Nephron (organoid): ENCODE results near the gene TICAM1.
A peak's percentile ranks its signal among the peaks of the same experiment; 100 is the strongest.
"Not testable (repeated sequence)": the region's sequence is repeated elsewhere in the genome, so short reads cannot be mapped to it uniquely, and the experiment has no call there.

Experiments
- H3K27ac Mint-ChIP-seq, 3 experiments: 2 replicates each; pipeline ENCODE4 v1.8.0; 2020; ENCODE audit warnings: mixed read lengths in 3 of 3, mild to moderate bottlenecking in 2 of 3, moderate library complexity in 1 of 3
- H3K27me3 Mint-ChIP-seq: 2 replicates; pipeline ENCODE4 v1.8.0; 2021; ENCODE audit warnings: low read depth, mild to moderate bottlenecking, moderate library complexity, mixed read lengths
- H3K36me3 Mint-ChIP-seq: 2 replicates; pipeline ENCODE4 v1.8.0; 2020; ENCODE audit warnings: low read depth, mixed read lengths
- H3K4me1 Mint-ChIP-seq: 2 replicates; pipeline ENCODE4 v1.8.0; 2020; ENCODE audit warnings: mixed read lengths
- H3K4me3 Mint-ChIP-seq, 3 experiments: 2 replicates each; pipeline ENCODE4 v1.8.0; 2020; ENCODE audit warnings: mild to moderate bottlenecking in 3 of 3, mixed read lengths in 3 of 3, moderate library complexity in 2 of 3
- H3K9me3 Mint-ChIP-seq: 2 replicates; pipeline ENCODE4 v1.8.0; 2020; ENCODE audit warnings: mixed read lengths
- TF ChIP-seq, protein P1 (sequence below), 3 experiments: fragments of 200-600 bp; sonication (generic); IDR thresholded peaks; one replicate each; pipeline ENCODE4 v1.5.0; 2021; ENCODE audit warnings: antibody characterized with exemption in 3 of 3; ENCODE audit not compliant: unreplicated experiment in 3 of 3

The TICAM1 gene

DNA sequence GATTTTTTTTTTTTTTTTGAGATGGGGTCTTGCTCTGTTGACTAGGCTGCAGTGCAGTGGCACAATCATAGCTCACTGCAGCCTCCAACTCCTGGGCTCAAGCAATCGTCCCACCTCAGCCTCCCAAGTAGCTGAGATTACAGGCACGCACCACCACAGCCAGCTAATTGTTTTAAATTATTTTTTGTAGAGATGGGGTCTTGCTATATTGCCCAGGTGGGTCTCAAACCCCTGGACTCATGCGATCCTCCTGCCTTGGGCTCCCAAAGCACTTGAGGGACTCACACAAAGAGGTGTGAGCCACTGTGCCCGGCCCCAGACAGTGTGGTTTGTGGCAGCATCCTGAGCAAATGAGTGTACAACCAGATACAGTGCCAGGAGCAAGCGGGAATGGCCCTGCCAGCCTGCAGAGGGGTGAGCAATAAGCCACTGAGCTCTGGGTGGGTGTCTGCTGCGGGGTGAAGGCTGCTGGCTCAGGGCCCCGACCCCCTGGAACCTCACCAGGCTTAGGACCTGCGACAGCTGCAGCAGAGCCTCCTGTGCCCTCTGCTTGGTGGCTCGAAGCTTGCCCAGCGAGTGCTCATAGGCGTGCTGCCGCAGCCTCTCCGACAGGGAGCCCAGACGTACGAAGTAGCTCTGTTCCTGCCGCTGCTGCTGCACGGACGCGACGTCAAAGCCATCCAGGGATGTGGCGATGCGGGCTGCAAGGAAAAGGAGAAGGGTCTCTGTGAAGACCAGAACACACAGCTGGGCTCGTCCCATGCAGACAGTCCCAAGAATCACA, 15.9 kb upstream of the TICAM1 start:
- H3K4me1 Mint-ChIP-seq = no peaks in the 10 kb centered on the region
- TF ChIP-seq, protein P1, sequence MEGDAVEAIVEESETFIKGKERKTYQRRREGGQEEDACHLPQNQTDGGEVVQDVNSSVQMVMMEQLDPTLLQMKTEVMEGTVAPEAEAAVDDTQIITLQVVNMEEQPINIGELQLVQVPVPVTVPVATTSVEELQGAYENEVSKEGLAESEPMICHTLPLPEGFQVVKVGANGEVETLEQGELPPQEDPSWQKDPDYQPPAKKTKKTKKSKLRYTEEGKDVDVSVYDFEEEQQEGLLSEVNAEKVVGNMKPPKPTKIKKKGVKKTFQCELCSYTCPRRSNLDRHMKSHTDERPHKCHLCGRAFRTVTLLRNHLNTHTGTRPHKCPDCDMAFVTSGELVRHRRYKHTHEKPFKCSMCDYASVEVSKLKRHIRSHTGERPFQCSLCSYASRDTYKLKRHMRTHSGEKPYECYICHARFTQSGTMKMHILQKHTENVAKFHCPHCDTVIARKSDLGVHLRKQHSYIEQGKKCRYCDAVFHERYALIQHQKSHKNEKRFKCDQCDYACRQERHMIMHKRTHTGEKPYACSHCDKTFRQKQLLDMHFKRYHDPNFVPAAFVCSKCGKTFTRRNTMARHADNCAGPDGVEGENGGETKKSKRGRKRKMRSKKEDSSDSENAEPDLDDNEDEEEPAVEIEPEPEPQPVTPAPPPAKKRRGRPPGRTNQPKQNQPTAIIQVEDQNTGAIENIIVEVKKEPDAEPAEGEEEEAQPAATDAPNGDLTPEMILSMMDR (IDR thresholded peaks at IDR 0.05; ENCODE audit: unreplicated experiment in 3 of 3) = no peak
- H3K36me3 Mint-ChIP-seq = peaks cover 58% of the 10 kb centered on the region
- no peak overlapping the region for H3K27ac Mint-ChIP-seq
- no peak overlapping the region for H3K4me3 Mint-ChIP-seq
- H3K9me3 Mint-ChIP-seq = no peaks in the 10 kb centered on the region
- H3K27me3 Mint-ChIP-seq = no peaks in the 10 kb centered on the region

DNA sequence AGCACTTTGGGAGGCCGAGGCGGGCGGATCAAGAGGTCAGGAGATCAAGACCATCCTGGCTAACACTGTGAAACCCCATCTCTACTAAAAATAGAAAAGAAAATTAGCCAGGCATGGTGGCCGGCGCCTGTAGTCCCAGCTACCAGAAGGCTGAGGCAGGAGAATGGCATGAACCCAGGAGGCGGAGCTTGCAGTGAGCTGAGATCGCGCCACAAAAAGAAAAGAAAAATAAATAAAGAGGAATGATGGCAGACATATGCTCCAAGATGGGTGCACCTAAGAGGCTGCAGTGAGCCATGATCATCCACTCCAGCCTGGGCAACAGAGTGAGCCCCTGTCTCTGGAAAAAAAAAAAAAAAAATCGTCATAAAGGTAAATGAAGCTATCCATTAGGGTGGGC, 14.5 kb upstream of the TICAM1 start:
- H3K27ac Mint-ChIP-seq, H3K27me3 Mint-ChIP-seq, H3K9me3 Mint-ChIP-seq, H3K4me1 Mint-ChIP-seq, H3K4me3 Mint-ChIP-seq: not testable (repeated sequence)
- peaks cover 56% of the 10 kb centered on the region for H3K36me3 Mint-ChIP-seq

DNA sequence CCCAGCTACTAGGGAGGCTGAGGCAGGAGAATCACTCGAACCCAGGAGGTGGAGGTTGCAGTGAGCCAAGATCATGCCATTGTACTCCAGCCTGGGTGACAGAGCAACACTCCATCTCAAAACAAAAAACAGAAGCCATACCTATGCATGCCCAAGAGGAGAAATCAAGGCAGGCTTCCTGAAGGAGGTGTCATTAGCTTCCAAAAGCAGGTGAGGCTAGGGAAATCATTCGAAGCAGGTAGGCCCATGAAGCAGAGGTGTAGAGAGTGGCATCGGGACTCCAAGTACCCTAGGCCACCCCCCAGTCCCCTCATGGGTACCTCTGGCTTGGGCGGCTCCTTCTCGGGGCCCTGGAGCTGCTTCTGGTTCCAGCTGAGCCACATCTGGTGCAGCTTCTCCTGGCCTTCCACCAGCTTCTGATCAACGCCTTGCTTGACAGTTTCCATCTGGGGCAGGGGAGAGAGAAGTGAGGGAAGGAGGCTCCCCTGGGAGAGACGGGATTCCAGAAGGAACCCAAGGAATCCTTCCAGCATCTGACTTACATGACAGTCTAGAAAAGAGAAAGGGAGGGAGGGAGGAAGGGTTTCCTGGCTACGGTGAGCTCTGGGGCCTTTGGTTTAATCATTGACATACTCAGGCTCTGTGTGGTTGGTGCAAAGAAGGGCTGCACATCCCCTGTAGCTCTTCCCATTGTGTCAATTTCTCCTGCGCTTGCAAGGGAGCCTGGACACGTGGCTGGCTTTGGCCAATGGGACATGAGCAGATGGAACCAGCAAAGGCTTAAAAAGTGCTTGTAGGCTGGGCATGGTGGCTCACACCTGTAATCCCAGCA, 13.1 kb upstream of the TICAM1 start:
- TF ChIP-seq, protein P1 (IDR thresholded peaks at IDR 0.05; ENCODE audit: unreplicated experiment in 3 of 3) = no peak
- Mint-ChIP-seq H3K4me3 (no peak overlapping the region), H3K36me3 (peaks cover 65% of the 10 kb centered on the region), H3K9me3 (no peaks in the 10 kb centered on the region), H3K27ac (peak overlapping the region in 2 of 3 experiments; percentile 68 to 88), H3K4me1 (no peaks in the 10 kb centered on the region), H3K27me3 (no peaks in the 10 kb centered on the region)

DNA sequence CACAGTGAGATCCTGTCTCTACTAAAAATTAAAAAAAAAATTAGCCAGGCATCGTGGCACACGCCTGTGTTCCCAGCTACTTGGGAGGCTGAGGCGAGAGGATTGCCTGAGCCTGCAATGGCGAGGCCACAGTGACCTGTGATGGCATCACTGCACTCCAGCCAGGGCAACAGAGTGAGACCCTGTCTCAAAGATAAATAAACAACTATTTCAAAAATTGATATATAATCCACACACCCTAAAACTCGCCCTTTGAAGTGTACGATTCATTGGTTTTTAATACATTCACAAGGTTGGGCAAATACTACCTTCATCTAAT, 12.1 kb upstream of the TICAM1 start:
- H3K4me3 Mint-ChIP-seq = no peak overlapping the region
- H3K4me1 Mint-ChIP-seq = no peaks in the 10 kb centered on the region
- H3K36me3 Mint-ChIP-seq = peaks cover 69% of the 10 kb centered on the region
- TF ChIP-seq, protein P1 (IDR thresholded peaks at IDR 0.05; ENCODE audit: unreplicated experiment in 3 of 3) = no peak
- no peaks in the 10 kb centered on the region for H3K9me3 Mint-ChIP-seq
- no peak overlapping the region for H3K27ac Mint-ChIP-seq
- no peaks in the 10 kb centered on the region for H3K27me3 Mint-ChIP-seq

DNA sequence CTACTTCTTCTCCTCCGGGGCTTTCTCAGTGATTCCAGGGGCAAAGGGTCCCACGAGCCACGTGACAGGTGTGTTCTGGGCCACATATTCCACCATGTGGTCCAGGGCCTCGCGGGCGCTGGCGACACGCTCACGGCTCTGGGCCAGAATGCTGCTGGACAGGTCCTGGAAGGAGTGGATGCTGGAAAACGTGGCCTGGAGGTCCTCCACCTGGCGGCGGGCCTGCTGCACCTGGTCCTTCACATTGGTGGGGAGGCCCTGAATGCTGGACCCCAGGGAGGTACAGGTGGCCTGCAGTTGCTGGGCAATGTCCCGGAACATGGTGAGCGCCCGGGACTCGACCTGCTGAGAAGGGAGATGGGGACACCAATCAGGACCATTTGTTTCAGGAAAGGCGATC, 7.7 kb upstream of the TICAM1 start:
- no peak overlapping the region for H3K4me3 Mint-ChIP-seq
- H3K4me1 Mint-ChIP-seq = no peaks in the 10 kb centered on the region
- H3K9me3 Mint-ChIP-seq = no peaks in the 10 kb centered on the region
- peaks cover 57% of the 10 kb centered on the region for H3K36me3 Mint-ChIP-seq
- TF ChIP-seq, protein P1 (IDR thresholded peaks at IDR 0.05; ENCODE audit: unreplicated experiment in 3 of 3) = no peak
- no peak overlapping the region for H3K27ac Mint-ChIP-seq
- no peaks in the 10 kb centered on the region for H3K27me3 Mint-ChIP-seq

DNA sequence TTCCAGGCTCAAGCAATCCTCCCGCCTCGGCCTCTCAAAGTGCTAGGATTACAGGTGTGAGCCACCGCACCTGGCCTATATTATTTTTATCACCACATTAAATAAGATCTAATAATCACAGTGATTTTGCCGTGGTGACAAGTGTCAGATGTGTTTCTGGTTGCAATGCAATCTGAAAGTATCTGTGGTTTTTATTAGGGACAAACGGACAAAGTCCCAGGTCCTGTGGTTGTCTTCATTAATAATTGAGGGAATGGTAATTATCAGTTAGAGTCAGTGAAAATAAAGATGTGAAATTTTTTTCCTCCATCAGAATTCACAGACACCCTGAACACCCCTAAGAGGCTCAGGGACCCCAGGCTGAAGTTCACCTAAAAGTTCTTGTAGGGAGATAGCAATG, 1.3 kb upstream of the TICAM1 start:
- Mint-ChIP-seq H3K9me3 (no peaks in the 10 kb centered on the region), H3K4me3 (peak overlapping the region; percentile 68 to 79 (median 78)), H3K4me1 (peaks cover 10% of the 10 kb centered on the region), H3K27me3 (peaks cover 7% of the 10 kb centered on the region), H3K36me3 (peaks cover 12% of the 10 kb centered on the region), H3K27ac (peak overlapping the region in 2 of 3 experiments; percentile 17 to 31)
- TF ChIP-seq, protein P1 (IDR thresholded peaks at IDR 0.05; ENCODE audit: unreplicated experiment in 3 of 3) = no peak

DNA sequence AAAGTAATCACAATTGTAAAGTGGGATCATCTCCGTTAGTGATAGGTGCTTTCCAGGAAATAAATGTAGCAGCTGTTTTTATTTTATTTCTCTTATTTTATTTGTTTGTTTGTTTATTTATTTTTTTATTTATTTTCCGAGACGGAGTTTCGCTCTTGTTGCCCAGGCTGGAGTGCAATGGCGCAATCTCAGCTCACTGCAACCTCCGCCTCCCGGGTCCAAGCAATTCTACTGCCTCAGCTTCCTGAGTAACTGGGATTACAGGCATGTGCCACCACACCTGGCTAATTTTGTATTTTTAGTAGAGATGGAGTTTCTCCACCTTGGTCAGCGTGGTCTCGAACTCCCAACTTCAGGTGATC, 448 bp upstream of the TICAM1 start:
- H3K27ac Mint-ChIP-seq, H3K27me3 Mint-ChIP-seq, H3K36me3 Mint-ChIP-seq, H3K9me3 Mint-ChIP-seq: not testable (repeated sequence)
- Mint-ChIP-seq H3K4me1 (peaks cover 10% of the 10 kb centered on the region), H3K4me3 (peak overlapping the region; percentile 74 to 86 (median 82))
